ENCODE results near the gene CD163L1.
"Not testable (repeated sequence)": the region's sequence is repeated elsewhere in the genome, so short reads cannot be mapped to it uniquely, and the experiment has no call there.

The CD163L1 gene

GRCh38 chr12:7339675-7340074 lies 104.3 kb downstream of the CD163L1 start:
- no peak for DNase-seq
- H3F3A ChIP-seq (ENCODE audit: insufficient read depth, low read length): no peaks in the 10 kb centered on the region
- H4K20me1 ChIP-seq (ENCODE audit: insufficient read depth, low read length): no peaks in the 10 kb centered on the region
- no peak overlapping the region for H3K9ac ChIP-seq (ENCODE audit: low read length)
- no peaks in the 10 kb centered on the region for H3K27me3 ChIP-seq (replicated peaks; ENCODE audit: insufficient read depth, low read length)
- no peaks in the 10 kb centered on the region for H3K9me3 ChIP-seq (replicated peaks; ENCODE audit: insufficient read depth, low read length)
- H3K27ac ChIP-seq (ENCODE audit: low read length): no peak overlapping the region
- no peaks in the 10 kb centered on the region for H3K4me1 ChIP-seq (ENCODE audit: low read length)
- no peak overlapping the region for H2AFZ ChIP-seq (ENCODE audit: low read length)
- no peak overlapping the region for H3K4me3 ChIP-seq (ENCODE audit: low read length)
- no peak for TF ChIP-seq EZH2phosphoT487 (IDR thresholded peaks at IDR 0.05; ENCODE audit: low read length)
- TF ChIP-seq EZH2 (optimal IDR thresholded peaks at IDR 0.05; ENCODE audit: low read depth, low read length): no peak
- no peak for TF ChIP-seq CTCF (IDR thresholded peaks at IDR 0.05; ENCODE audit: low read length)
- H3K79me2 ChIP-seq (ENCODE audit: low read length): no peaks in the 10 kb centered on the region
- no peaks in the 10 kb centered on the region for H3K9me2 ChIP-seq (replicated peaks; ENCODE audit: insufficient read depth, low read length)
- no peaks in the 10 kb centered on the region for H3K36me3 ChIP-seq (replicated peaks; ENCODE audit: insufficient read depth, low read length)
- no peak overlapping the region for H3K4me2 ChIP-seq (ENCODE audit: low read depth, low read length)

- H3K79me2 ChIP-seq (ENCODE audit: low read length); DNase-seq; H2AFZ ChIP-seq (ENCODE audit: low read length); H4K20me1 ChIP-seq (ENCODE audit: insufficient read depth, low read length); H3K4me1 ChIP-seq (ENCODE audit: low read length); H3K36me3 ChIP-seq (replicated peaks; ENCODE audit: insufficient read depth, low read length); H3F3A ChIP-seq (ENCODE audit: insufficient read depth, low read length); H3K27ac ChIP-seq (ENCODE audit: low read length); H3K4me2 ChIP-seq (ENCODE audit: low read depth, low read length); H3K27me3 ChIP-seq (replicated peaks; ENCODE audit: insufficient read depth, low read length); H3K9ac ChIP-seq (ENCODE audit: low read length); H3K9me3 ChIP-seq (replicated peaks; ENCODE audit: insufficient read depth, low read length); H3K4me3 ChIP-seq (ENCODE audit: low read length); H3K9me2 ChIP-seq (replicated peaks; ENCODE audit: insufficient read depth, low read length): not testable (repeated sequence)
Observed at GRCh38 chr12:7337790-7338189, 106.2 kb downstream of the CD163L1 start.

- TF ChIP-seq EZH2 (optimal IDR thresholded peaks at IDR 0.05; ENCODE audit: low read depth, low read length): no peak
- no peak for TF ChIP-seq CTCF (IDR thresholded peaks at IDR 0.05; ENCODE audit: low read length)
- no peak for TF ChIP-seq EZH2phosphoT487 (IDR thresholded peaks at IDR 0.05; ENCODE audit: low read length)
- Histone ChIP-seq H3K27me3 (replicated peaks; ENCODE audit: insufficient read depth, low read length) (no peaks in the 10 kb centered on the region), H3K27ac (ENCODE audit: low read length) (no peak overlapping the region)
Observed at GRCh38 chr12:7327918-7328317, 116.0 kb downstream of the CD163L1 start.

GRCh38 chr12:7324176-7324575 lies 119.8 kb downstream of the CD163L1 start:
- H3F3A ChIP-seq (ENCODE audit: insufficient read depth, low read length): no peaks in the 10 kb centered on the region
- H2AFZ ChIP-seq (ENCODE audit: low read length): no peak overlapping the region
- no peak overlapping the region for H3K4me3 ChIP-seq (ENCODE audit: low read length)
- H4K20me1 ChIP-seq (ENCODE audit: insufficient read depth, low read length): no peaks in the 10 kb centered on the region
- TF ChIP-seq EZH2phosphoT487 (IDR thresholded peaks at IDR 0.05; ENCODE audit: low read length) (no peak), CTCF (IDR thresholded peaks at IDR 0.05; ENCODE audit: low read length) (no peak), EZH2 (optimal IDR thresholded peaks at IDR 0.05; ENCODE audit: low read depth, low read length) (no peak)
- no peaks in the 10 kb centered on the region for H3K4me1 ChIP-seq (ENCODE audit: low read length)
- H3K27me3 ChIP-seq (replicated peaks; ENCODE audit: insufficient read depth, low read length): no peaks in the 10 kb centered on the region
- no peaks in the 10 kb centered on the region for H3K36me3 ChIP-seq (replicated peaks; ENCODE audit: insufficient read depth, low read length)
- H3K9me3 ChIP-seq (replicated peaks; ENCODE audit: insufficient read depth, low read length): no peaks in the 10 kb centered on the region
- no peak for DNase-seq
- H3K79me2 ChIP-seq (ENCODE audit: low read length): no peaks in the 10 kb centered on the region
- no peak overlapping the region for H3K27ac ChIP-seq (ENCODE audit: low read length)
- no peak overlapping the region for H3K4me2 ChIP-seq (ENCODE audit: low read depth, low read length)
- H3K9ac ChIP-seq (ENCODE audit: low read length): no peak overlapping the region
- H3K9me2 ChIP-seq (replicated peaks; ENCODE audit: insufficient read depth, low read length): no peaks in the 10 kb centered on the region

More at GRCh38 chr12:7327918-7328317, 116.0 kb downstream of the CD163L1 start:
- no peaks in the 10 kb centered on the region for H3K4me1 ChIP-seq (ENCODE audit: low read length)
- H3K79me2 ChIP-seq (ENCODE audit: low read length): no peaks in the 10 kb centered on the region
- H3K9me2 ChIP-seq (replicated peaks; ENCODE audit: insufficient read depth, low read length): no peaks in the 10 kb centered on the region
- no peaks in the 10 kb centered on the region for H3K36me3 ChIP-seq (replicated peaks; ENCODE audit: insufficient read depth, low read length)
- no peaks in the 10 kb centered on the region for H4K20me1 ChIP-seq (ENCODE audit: insufficient read depth, low read length)
- H2AFZ ChIP-seq (ENCODE audit: low read length): no peak overlapping the region
- H3K4me2 ChIP-seq (ENCODE audit: low read depth, low read length): no peak overlapping the region
- DNase-seq: no peak
- no peak overlapping the region for H3K9ac ChIP-seq (ENCODE audit: low read length)
- no peaks in the 10 kb centered on the region for H3F3A ChIP-seq (ENCODE audit: insufficient read depth, low read length)
- H3K9me3 ChIP-seq (replicated peaks; ENCODE audit: insufficient read depth, low read length): no peaks in the 10 kb centered on the region
- H3K4me3 ChIP-seq (ENCODE audit: low read length): no peak overlapping the region
